ENCODE results near the gene CHEK2. TPM values are rescaled to one million over a fixed set of nuclear protein-coding genes. Genes with fewer than 3 reads are reported as not detected.

The CHEK2 gene
- total and polyA plus RNA-seq, 7 experiments from 2014 or later, result 7.0 to 36.7 (median 10.6) TPM

GRCh38 chr22:28779833-28780232 is 38.2 kb upstream of the CHEK2 start:
- ATAC-seq (no peak), DNase-seq (no peak)
- H3K4me1 ChIP-seq (ENCODE audit: control insufficient read depth in 2 of 2, insufficient read depth in 2 of 2, low read length in 2 of 2), result peaks cover 0 to 3% of the 10 kb centered on the region in 2 donors
- Mint-ChIP-seq H3K36me3 (peaks cover 0 to 21% (median 4%) of the 10 kb centered on the region in 5 donors), H3K9me3 (peaks cover 0 to 1% (median 0%) of the 10 kb centered on the region in 11 donors), H3K4me1 (peaks cover 13 to 64% (median 30%) of the 10 kb centered on the region in 7 donors), H3K4me3 (no peak overlapping the region), H3K27ac (peak overlapping the region in 1 of 9 donors; percentile 28), H3K27me3 (no peaks in the 10 kb centered on the region)
- intact Hi-C loops (cut with micrococcal nuclease), result no loop called here
- POLR2A ChIA-PET, result interaction anchor here (0.8 kb wide), 1 partner anchor 39 kb away, joined by 3 read pairs; no protein-coding TSS in a partner anchor
- peaks cover 15 to 58% (median 22%) of the 10 kb centered on the region in 3 experiments for H3K36me3 ChIP-seq (ENCODE audit: control insufficient read depth in 2 of 3, insufficient read depth in 3 of 3, low read length in 3 of 3)
- CTCF ChIA-PET, result no interaction called here
- no peaks in the 10 kb centered on the region for H3K27me3 ChIP-seq (ENCODE audit: control insufficient read depth in 2 of 2, insufficient read depth in 2 of 2, low read length in 2 of 2)
- no peak overlapping the region for H3K27ac ChIP-seq (ENCODE audit: low read depth, low read length)
- H3K9me3 ChIP-seq (ENCODE audit: control insufficient read depth in 2 of 3, low read length in 3 of 3), result no peaks in the 10 kb centered on the region
- H3K4me3 ChIP-seq (ENCODE audit: low read length), result no peak overlapping the region

DNA sequence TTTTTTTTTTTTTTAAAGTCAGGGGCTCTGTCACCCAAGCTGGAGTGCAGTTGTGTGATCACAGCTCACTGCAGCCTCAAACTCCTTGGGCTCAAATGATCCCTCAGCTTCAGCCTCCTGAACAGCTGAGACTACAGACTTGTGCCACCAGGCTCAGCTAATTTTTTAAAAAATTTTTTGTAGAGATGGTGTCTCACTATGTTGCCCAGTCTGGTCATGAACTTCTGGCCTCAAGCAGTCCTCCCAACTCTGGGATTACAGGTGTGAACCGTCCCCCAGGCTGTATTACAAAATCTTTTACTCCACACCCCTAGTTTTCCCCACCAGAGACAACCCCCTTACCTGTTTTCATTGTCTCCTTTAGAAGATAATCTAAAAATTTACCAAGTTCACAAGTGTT is 32.8 kb upstream of the CHEK2 start:
- Mint-ChIP-seq H3K4me3 (peak overlapping the region; percentile 71 to 99 (median 82)), H3K27me3 (peaks cover 0 to 2% (median 0%) of the 10 kb centered on the region in 5 donors), H3K27ac (peak overlapping the region in 6 of 9 donors; percentile 14 to 75 (median 36)), H3K4me1 (peaks cover 20 to 61% (median 35%) of the 10 kb centered on the region in 7 donors), H3K9me3 (peaks cover 0 to 5% (median 0%) of the 10 kb centered on the region in 11 donors), H3K36me3 (peaks cover 0 to 18% (median 12%) of the 10 kb centered on the region in 5 donors)
- Histone ChIP-seq H3K4me1 (ENCODE audit: control insufficient read depth in 2 of 2, insufficient read depth in 2 of 2, low read length in 2 of 2) (peaks cover 13 to 17% of the 10 kb centered on the region in 2 donors), H3K36me3 (ENCODE audit: control insufficient read depth in 2 of 3, insufficient read depth in 3 of 3, low read length in 3 of 3) (peaks cover 0 to 12% (median 3%) of the 10 kb centered on the region in 3 experiments), H3K4me3 (ENCODE audit: low read length) (no peak overlapping the region), H3K27me3 (ENCODE audit: control insufficient read depth in 2 of 2, insufficient read depth in 2 of 2, low read length in 2 of 2) (no peaks in the 10 kb centered on the region), H3K9me3 (ENCODE audit: control insufficient read depth in 2 of 3, low read length in 3 of 3) (no peaks in the 10 kb centered on the region), H3K27ac (ENCODE audit: low read depth, low read length) (no peak overlapping the region)
- ATAC-seq (no peak), DNase-seq (no peak)
- POLR2A ChIA-PET, result interaction anchor here (4.3 kb wide), 1 partner anchor 27 kb away, joined by 31 read pairs; the partner anchor contains the start of gene XBP1
- CTCF ChIA-PET, result interaction anchor here (1.3 kb wide), 1 partner anchor 173 kb away, joined by 5 read pairs; no protein-coding TSS in a partner anchor
- intact Hi-C loops (cut with micrococcal nuclease), result loop anchor here in 1 of 2 donors (5.0 kb wide), 3 partner anchors 38 to 298 kb away; partner anchors contain the start of gene KREMEN1

DNA sequence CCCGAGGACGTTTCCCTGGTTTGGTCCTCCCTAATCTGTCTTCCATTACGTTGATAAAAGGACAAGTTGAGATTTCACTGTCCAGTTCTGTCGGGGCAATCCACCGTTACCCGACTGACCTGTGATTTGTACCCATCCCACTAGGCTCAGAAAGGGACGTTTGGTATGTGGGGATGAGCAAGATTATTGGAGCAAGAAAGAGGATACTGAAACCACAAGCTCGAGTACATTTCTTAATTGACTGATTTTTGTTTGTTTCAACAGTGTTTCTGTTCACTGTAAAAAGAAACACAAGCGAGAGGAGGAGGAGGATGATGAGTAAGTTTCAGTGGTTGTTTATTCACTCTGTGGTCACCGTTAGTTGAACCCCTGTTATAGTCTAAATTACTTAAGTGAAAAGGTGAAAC is 31.8 kb upstream of the CHEK2 start:
- Mint-ChIP-seq H3K36me3 (peaks cover 0 to 18% (median 12%) of the 10 kb centered on the region in 5 donors), H3K4me1 (peaks cover 20 to 52% (median 31%) of the 10 kb centered on the region in 7 donors), H3K27ac (peak overlapping the region; percentile 71 to 98 (median 89)), H3K9me3 (peaks cover 0 to 5% (median 0%) of the 10 kb centered on the region in 11 donors), H3K27me3 (peaks cover 0 to 2% (median 0%) of the 10 kb centered on the region in 5 donors), H3K4me3 (peak overlapping the region; percentile 84 to 100 (median 97))
- no peak for DNase-seq
- H3K9me3 ChIP-seq (ENCODE audit: control insufficient read depth in 2 of 3, low read length in 3 of 3), result no peaks in the 10 kb centered on the region
- peak overlapping the region; percentile 75 for H3K4me3 ChIP-seq (ENCODE audit: low read length)
- H3K27ac ChIP-seq (ENCODE audit: low read depth, low read length), result peak overlapping the region; percentile 91
- H3K27me3 ChIP-seq (ENCODE audit: control insufficient read depth in 2 of 2, insufficient read depth in 2 of 2, low read length in 2 of 2), result no peaks in the 10 kb centered on the region
- no peak for ATAC-seq
- intact Hi-C loops (cut with micrococcal nuclease), result loop anchor here (1.0 to 5.0 kb wide), 6 partner anchors 27 to 495 kb away; partner anchors contain the start of genes EWSR1 (in 1 of the 2), KREMEN1 (in 1 of the 2) and XBP1 (in 1 of the 2)
- H3K4me1 ChIP-seq (ENCODE audit: control insufficient read depth in 2 of 2, insufficient read depth in 2 of 2, low read length in 2 of 2), result peaks cover 13 to 17% of the 10 kb centered on the region in 2 donors
- ChIA-PET POLR2A (interaction anchor here (0.9 to 4.3 kb wide), 7 partner anchors 19 to 42 kb away, joined by 3 to 31 read pairs (median 6); partner anchors contain the start of genes CHEK2, HSCB and XBP1), CTCF (interaction anchor here (1.0 to 1.6 kb wide), 2 partner anchors 30 to 173 kb away, joined by 3 read pairs; no protein-coding TSS in a partner anchor)
- H3K36me3 ChIP-seq (ENCODE audit: control insufficient read depth in 2 of 3, insufficient read depth in 3 of 3, low read length in 3 of 3), result peaks cover 0 to 12% (median 3%) of the 10 kb centered on the region in 3 experiments

- Histone ChIP-seq H3K4me1 (ENCODE audit: control insufficient read depth in 2 of 2, insufficient read depth in 2 of 2, low read length in 2 of 2) (peaks cover 13 to 17% of the 10 kb centered on the region in 2 donors), H3K27me3 (ENCODE audit: control insufficient read depth in 2 of 2, insufficient read depth in 2 of 2, low read length in 2 of 2) (no peaks in the 10 kb centered on the region), H3K9me3 (ENCODE audit: control insufficient read depth in 2 of 3, low read length in 3 of 3) (no peaks in the 10 kb centered on the region), H3K4me3 (ENCODE audit: low read length) (peak within 1 kb of the TSS; percentile 83), H3K36me3 (ENCODE audit: control insufficient read depth in 2 of 3, insufficient read depth in 3 of 3, low read length in 3 of 3) (peaks cover 0 to 12% (median 3%) of the 10 kb centered on the region in 3 experiments), H3K27ac (ENCODE audit: low read depth, low read length) (peak within 1 kb of the TSS; percentile 91)
- H3K36me3 Mint-ChIP-seq, result peaks cover 0 to 18% (median 12%) of the 10 kb centered on the region in 5 donors
- POLR2A ChIA-PET, result interaction anchor here (0.8 to 4.3 kb wide), 8 partner anchors 19 to 265 kb away, joined by 3 to 31 read pairs (median 6); partner anchors contain the start of genes CHEK2, HSCB and XBP1
- CTCF ChIA-PET, result interaction anchor here (0.8 to 1.6 kb wide), 5 partner anchors 10 to 172 kb away, joined by 3 to 4 read pairs (median 3); no protein-coding TSS in a partner anchor
- H3K4me1 Mint-ChIP-seq, result peaks cover 17 to 46% (median 31%) of the 10 kb centered on the region in 7 donors
- peaks cover 0 to 2% (median 0%) of the 10 kb centered on the region in 5 donors for H3K27me3 Mint-ChIP-seq
- H3K9me3 Mint-ChIP-seq, result peaks cover 0 to 5% (median 0%) of the 10 kb centered on the region in 11 donors
- peak within 1 kb of the TSS; percentile 86 to 98 (median 91) for H3K27ac Mint-ChIP-seq
- DNase-seq (peak; percentile 76 to 93 (median 88)), ATAC-seq (peak; percentile 97)
- H3K4me3 Mint-ChIP-seq, result peak within 1 kb of the TSS; percentile 84 to 100 (median 97)
- intact Hi-C loops (cut with micrococcal nuclease), result loop anchor here (1.0 to 5.0 kb wide), 11 partner anchors 27 to 854 kb away; partner anchors contain the start of genes EWSR1 (in 2 of the 2), HSCB (in 2 of the 2), XBP1 (in 2 of the 2) and KREMEN1 (in 1 of the 2)
Observed at GRCh38 chr22:28772633-28773460, 31.2 kb upstream of the CHEK2 start, which contains the start of gene CCDC117. TSS of gene CCDC117 (plus strand) at chr22:28772695. CDS start at chr22:28772850, 155 bp downstream.

GRCh38 chr22:28771195-28771791 is 29.7 kb upstream of the CHEK2 start:
- POLR2A ChIA-PET, result interaction anchor here (1.0 to 4.3 kb wide), 4 partner anchors 26 to 40 kb away, joined by 3 to 31 read pairs (median 8); partner anchors contain the start of genes CHEK2, HSCB and XBP1
- intact Hi-C loops (cut with micrococcal nuclease), result loop anchor here in 1 of 2 donors (5.0 kb wide), 3 partner anchors 41 to 301 kb away; partner anchors contain the start of gene KREMEN1
- Mint-ChIP-seq H3K27ac (no peak overlapping the region), H3K4me3 (peak overlapping the region in 1 of 10 donors; percentile 32), H3K4me1 (peaks cover 15 to 34% (median 31%) of the 10 kb centered on the region in 7 donors), H3K27me3 (peaks cover 0 to 5% (median 0%) of the 10 kb centered on the region in 5 donors), H3K36me3 (peaks cover 0 to 18% (median 12%) of the 10 kb centered on the region in 5 donors), H3K9me3 (peaks cover 0 to 5% (median 0%) of the 10 kb centered on the region in 11 donors)
- Histone ChIP-seq H3K36me3 (ENCODE audit: control insufficient read depth in 2 of 3, insufficient read depth in 3 of 3, low read length in 3 of 3) (peaks cover 0 to 12% (median 3%) of the 10 kb centered on the region in 3 experiments), H3K9me3 (ENCODE audit: control insufficient read depth in 2 of 3, low read length in 3 of 3) (no peaks in the 10 kb centered on the region), H3K4me1 (ENCODE audit: control insufficient read depth in 2 of 2, insufficient read depth in 2 of 2, low read length in 2 of 2) (peaks cover 13 to 17% of the 10 kb centered on the region in 2 donors), H3K4me3 (ENCODE audit: low read length) (no peak overlapping the region), H3K27ac (ENCODE audit: low read depth, low read length) (no peak overlapping the region), H3K27me3 (ENCODE audit: control insufficient read depth in 2 of 2, insufficient read depth in 2 of 2, low read length in 2 of 2) (no peaks in the 10 kb centered on the region)
- CTCF ChIA-PET, result no interaction called here
- DNase-seq (no peak), ATAC-seq (no peak)

Data from naive thymus-derived CD4-positive, alpha-beta T cell (primary cell).